Urothelium cell line (cell line): ENCODE data around the gene KCNC1.

Experiments
- DNase-seq: peaks from one replicate; pipeline ENCODE4 v3.0.0; 2011; ENCODE audit warnings: low spot score, mixed read lengths
- FAIRE-seq: peaks from 2 replicates; lab custom pipeline; 2011; peaks lifted over from hg19 to GRCh38; lab: Jason Lieb, UNC

KCNC1 gene

GRCh38 chr11:17751558-17751957 lies 17.0 kb downstream of the KCNC1 start:
- no peak for FAIRE-seq

GRCh38 chr11:17752144-17752543 lies 17.6 kb downstream of the KCNC1 start:
- DNase-seq: no peak
- FAIRE-seq: no peak

More at GRCh38 chr11:17751558-17751957, 17.0 kb downstream of the KCNC1 start:
- DNase-seq: no peak

GRCh38 chr11:17753153-17753552 lies 18.6 kb downstream of the KCNC1 start:
- FAIRE-seq (no peak), DNase-seq (no peak)

GRCh38 chr11:17753641-17754040 lies 19.1 kb downstream of the KCNC1 start:
- no peak for FAIRE-seq
- DNase-seq: no peak

- DNase-seq: no peak
- FAIRE-seq: no peak
Measured at GRCh38 chr11:17755891-17756290, 21.3 kb downstream of the KCNC1 start.

GRCh38 chr11:17760102-17761029 lies 25.8 kb downstream of the KCNC1 start:
- peak; percentile 57 for DNase-seq
- no peak for FAIRE-seq

- FAIRE-seq: peak; percentile 44
Measured at GRCh38 chr11:17762309-17762974, 27.9 kb downstream of the KCNC1 start.

GRCh38 chr11:17763244-17763643 lies 28.7 kb downstream of the KCNC1 start:
- FAIRE-seq (no peak), DNase-seq (no peak)

More at GRCh38 chr11:17762309-17762974, 27.9 kb downstream of the KCNC1 start:
- no peak for DNase-seq

- DNase-seq (no peak), FAIRE-seq (no peak)
Measured at GRCh38 chr11:17763703-17764102, 29.1 kb downstream of the KCNC1 start.

- FAIRE-seq (peak; percentile 42), DNase-seq (no peak)
Measured at GRCh38 chr11:17764446-17765218, 30.1 kb downstream of the KCNC1 start.

GRCh38 chr11:17765356-17766072 lies 30.9 kb downstream of the KCNC1 start:
- FAIRE-seq (no peak), DNase-seq (no peak)

- DNase-seq (no peak), FAIRE-seq (no peak)
Measured at GRCh38 chr11:17766073-17766359, 31.4 kb downstream of the KCNC1 start.

- no peak for FAIRE-seq
- DNase-seq: no peak
Measured at GRCh38 chr11:17766590-17766989, 32.0 kb downstream of the KCNC1 start.

GRCh38 chr11:17767301-17767885 lies 32.8 kb downstream of the KCNC1 start:
- FAIRE-seq (no peak), DNase-seq (no peak)

- FAIRE-seq (no peak), DNase-seq (no peak)
Measured at GRCh38 chr11:17767914-17768313, 33.3 kb downstream of the KCNC1 start.

- FAIRE-seq (no peak), DNase-seq (no peak)
Measured at GRCh38 chr11:17768547-17768946, 34.0 kb downstream of the KCNC1 start.

- FAIRE-seq: no peak
- no peak for DNase-seq
Measured at GRCh38 chr11:17769218-17769617, 34.6 kb downstream of the KCNC1 start.

GRCh38 chr11:17770048-17770652 lies 35.6 kb downstream of the KCNC1 start:
- DNase-seq: no peak
- FAIRE-seq: no peak

- no peak for DNase-seq
- no peak for FAIRE-seq
Measured at GRCh38 chr11:17770917-17771316, 36.3 kb downstream of the KCNC1 start.

GRCh38 chr11:17771415-17771814 lies 36.8 kb downstream of the KCNC1 start:
- no peak for FAIRE-seq

More at GRCh38 chr11:17771415-17771814, 36.8 kb downstream of the KCNC1 start:
- no peak for DNase-seq
